Activated T-cell treated with anti-CD3 and anti-CD28 coated beads, Interleukin-2, amount 50 U/mL, for 72 hours (primary cell): ENCODE measurements around the gene FBXL7. TPM values are rescaled to one million over a fixed set of nuclear protein-coding genes. Genes with fewer than 3 reads are reported as not detected.

Experiments used
- ATAC-seq, 2 donors: fragments of 150-1000 bp; cut with Tn5 transposase; replicated peaks in 1 of 2; 2 replicates each; pipeline ENCODE4 v1.10.0; 2021; ENCODE audit warnings: moderate library complexity in 2 of 2, mild to moderate bottlenecking in 1 of 2
- DNase-seq, 2 donors: peaks; one replicate each; pipeline ENCODE4 v3.0.0; 2021 to 2022; ENCODE audit warnings: mixed read lengths in 1 of 2
- H3K27ac Mint-ChIP-seq: one replicate; pipeline ENCODE4 v1.8.0; 2022; ENCODE audit warnings: mild to moderate bottlenecking, moderate library complexity, mixed read lengths
- H3K27me3 Mint-ChIP-seq: one replicate; pipeline ENCODE4 v1.8.0; 2022; ENCODE audit warnings: low read depth, mixed read lengths
- H3K36me3 Mint-ChIP-seq, 2 donors: one replicate each; pipeline ENCODE4 v1.8.0; 2022; ENCODE audit warnings: mixed read lengths in 2 of 2, mild to moderate bottlenecking in 1 of 2; ENCODE audit not compliant: insufficient read depth in 2 of 2
- H3K4me1 Mint-ChIP-seq: one replicate; pipeline ENCODE4 v1.8.0; 2022; ENCODE audit warnings: low read depth, mixed read lengths
- H3K4me3 Mint-ChIP-seq, 2 donors: one replicate each; pipeline ENCODE4 v1.8.0; 2022; ENCODE audit warnings: mild to moderate bottlenecking in 2 of 2, mixed read lengths in 2 of 2, moderate library complexity in 2 of 2
- H3K9me3 Mint-ChIP-seq, 2 donors: one replicate each; pipeline ENCODE4 v1.8.0; 2022; ENCODE audit warnings: mixed read lengths in 2 of 2
- total RNA-seq, 2 donors: library from RNA; stranded (reverse); gene quantifications; one replicate each; pipeline ENCODE4 v1.2.3, GENCODE V29; 2022

FBXL7 gene
- total RNA-seq, 2 donors from 2014 or later = not detected

DNA sequence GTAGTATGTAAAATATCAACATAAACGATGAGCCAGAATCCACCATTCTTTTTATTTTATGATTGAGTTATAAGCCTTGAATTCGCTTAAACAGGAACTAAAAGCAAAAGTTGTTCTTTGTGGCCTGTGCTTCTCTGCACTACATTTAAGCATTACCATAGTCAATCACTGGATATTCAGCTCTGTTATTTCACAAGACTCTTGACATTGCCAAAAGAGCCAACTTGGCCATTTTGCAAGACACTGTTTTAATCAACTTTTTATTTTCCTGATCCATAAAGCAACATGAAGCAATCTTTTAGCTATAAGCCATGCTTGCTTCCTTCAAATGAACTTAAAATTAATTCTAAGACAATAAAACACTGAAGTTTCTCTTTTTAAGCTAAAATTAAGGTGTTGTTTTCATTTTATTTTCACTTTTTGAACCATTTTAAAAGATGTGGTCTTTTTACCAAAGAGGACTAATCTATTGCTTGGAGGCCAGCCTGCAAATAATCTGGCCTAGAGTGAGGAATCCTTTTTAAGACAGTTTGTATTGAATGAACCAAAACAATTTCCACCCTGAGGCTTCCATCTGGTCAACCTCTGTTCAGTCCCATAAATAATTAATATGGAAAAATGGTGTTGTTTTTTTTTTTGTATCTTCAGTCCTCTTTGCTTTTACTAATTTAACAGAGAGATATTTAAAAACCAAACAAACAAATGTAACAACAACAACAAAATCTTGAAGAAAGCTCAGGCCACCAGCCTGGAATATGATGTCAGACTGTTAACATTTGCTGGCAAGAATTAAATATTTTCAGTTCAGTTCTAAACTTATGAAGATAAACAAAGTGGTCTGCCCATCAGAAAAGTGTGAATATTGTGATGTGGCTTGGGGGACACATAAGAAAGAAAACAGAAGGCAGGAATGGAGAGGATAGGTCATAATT is 405.2 kb downstream of the FBXL7 start:
- Mint-ChIP-seq H3K4me3 (no peak overlapping the region), H3K27ac (no peak overlapping the region), H3K4me1 (no peaks in the 10 kb centered on the region), H3K27me3 (no peaks in the 10 kb centered on the region), H3K9me3 (peaks cover 0 to 3% of the 10 kb centered on the region in 2 donors), H3K36me3 (no peaks in the 10 kb centered on the region)
- ATAC-seq = no peak
- DNase-seq = no peak

DNA sequence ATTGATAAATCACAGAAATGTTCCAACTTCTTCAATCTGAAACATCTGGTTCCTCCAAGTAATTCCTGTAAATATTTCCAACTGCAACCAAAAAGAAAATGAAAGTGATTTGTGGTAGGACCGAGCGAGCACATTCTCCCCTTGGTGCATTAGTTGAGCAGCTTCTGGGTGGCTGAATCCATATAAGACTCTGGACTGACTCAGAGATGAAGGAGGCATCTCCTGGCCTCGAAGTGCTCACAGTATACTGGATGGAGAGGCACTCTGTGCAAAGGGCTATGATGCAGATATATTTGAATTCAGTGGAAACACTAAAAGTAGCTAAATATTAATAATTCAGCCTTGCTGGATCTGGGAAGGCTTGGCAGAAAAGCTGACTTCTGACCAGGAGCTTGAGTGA is 414.7 kb downstream of the FBXL7 start:
- Mint-ChIP-seq H3K27ac (no peak overlapping the region), H3K9me3 (peaks cover 1 to 8% of the 10 kb centered on the region in 2 donors), H3K36me3 (no peaks in the 10 kb centered on the region), H3K4me1 (no peaks in the 10 kb centered on the region), H3K27me3 (no peaks in the 10 kb centered on the region), H3K4me3 (no peak overlapping the region)
- ATAC-seq (no peak), DNase-seq (no peak)

DNA sequence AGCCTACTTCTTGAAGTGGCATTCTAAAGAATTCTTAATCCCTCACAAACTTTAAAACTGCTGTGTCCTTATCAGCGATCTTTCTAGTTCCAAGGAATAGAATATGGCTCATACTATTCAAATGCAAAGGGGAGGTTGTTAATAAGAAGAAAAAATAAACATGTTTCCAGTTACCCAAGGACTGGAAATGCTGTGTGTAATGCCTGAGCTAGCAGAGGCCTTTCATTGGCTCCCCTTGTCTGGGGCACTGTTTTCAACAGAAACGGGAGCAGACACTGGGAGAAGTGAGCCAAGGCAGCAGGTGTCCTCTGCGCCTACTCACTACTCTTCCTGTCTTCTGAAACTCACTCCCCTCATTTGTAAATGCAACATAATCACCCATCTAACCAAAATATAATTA is 426.6 kb downstream of the FBXL7 start:
- no peak for DNase-seq
- H3K27me3 Mint-ChIP-seq = no peaks in the 10 kb centered on the region
- no peak for ATAC-seq
- no peak overlapping the region for H3K4me3 Mint-ChIP-seq
- H3K4me1 Mint-ChIP-seq = no peaks in the 10 kb centered on the region
- no peak overlapping the region for H3K27ac Mint-ChIP-seq
- H3K9me3 Mint-ChIP-seq = peaks cover 2 to 3% of the 10 kb centered on the region in 2 donors
- no peaks in the 10 kb centered on the region for H3K36me3 Mint-ChIP-seq

DNA sequence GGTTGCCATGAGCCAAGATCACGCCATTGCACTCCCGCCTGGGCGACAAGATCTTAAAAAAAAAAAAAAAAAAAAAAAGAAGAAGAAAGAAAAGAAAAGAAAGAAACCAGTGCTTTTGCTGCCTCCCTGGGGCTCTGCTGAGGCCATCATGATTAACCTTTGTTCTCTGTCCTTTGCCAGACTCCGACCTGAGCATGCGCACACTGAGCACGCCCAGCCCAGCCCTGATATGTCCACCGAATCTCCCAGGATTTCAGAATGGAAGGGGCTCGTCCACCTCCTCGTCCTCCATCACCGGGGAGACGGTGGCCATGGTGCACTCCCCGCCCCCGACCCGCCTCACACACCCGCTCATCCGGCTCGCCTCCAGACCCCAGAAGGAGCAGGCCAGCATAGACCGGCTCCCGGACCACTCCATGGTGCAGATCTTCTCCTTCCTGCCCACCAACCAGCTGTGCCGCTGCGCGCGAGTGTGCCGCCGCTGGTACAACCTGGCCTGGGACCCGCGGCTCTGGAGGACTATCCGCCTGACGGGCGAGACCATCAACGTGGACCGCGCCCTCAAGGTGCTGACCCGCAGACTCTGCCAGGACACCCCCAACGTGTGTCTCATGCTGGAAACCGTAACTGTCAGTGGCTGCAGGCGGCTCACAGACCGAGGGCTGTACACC is 427.9 kb downstream of the FBXL7 start:
- H3K4me3 Mint-ChIP-seq = no peak overlapping the region
- H3K27ac Mint-ChIP-seq = no peak overlapping the region
- no peaks in the 10 kb centered on the region for H3K27me3 Mint-ChIP-seq

DNA sequence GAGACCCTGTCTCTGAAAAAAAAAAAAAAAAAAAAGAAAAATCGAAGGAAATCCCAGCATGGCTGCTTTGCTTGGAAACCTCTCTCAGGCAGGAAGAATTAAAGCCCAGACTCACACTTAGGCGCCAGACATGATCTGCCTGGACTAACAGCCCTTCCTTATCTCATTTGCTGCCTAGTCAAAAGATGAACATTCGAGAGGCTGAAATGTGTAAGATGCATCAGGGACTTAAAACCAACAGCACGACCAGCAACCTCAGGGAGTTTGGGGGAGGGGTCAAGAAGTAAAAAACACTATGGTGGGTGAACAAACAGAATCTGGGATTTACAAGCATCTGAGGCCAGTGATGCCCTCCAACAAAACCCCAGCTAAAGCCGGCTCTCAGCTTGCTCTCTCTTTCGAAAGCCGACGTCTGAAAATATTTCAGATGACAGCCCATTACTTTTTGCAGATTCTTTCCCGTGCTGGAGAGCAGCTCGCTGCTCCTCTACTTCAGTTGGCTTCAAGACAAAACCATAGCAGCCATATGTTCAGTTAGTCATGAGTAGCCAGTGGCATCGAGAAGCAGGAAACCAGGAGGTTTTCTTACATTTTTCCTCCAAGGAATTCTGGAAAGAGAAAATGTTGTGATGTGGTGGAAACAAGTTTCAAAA is 429.8 kb downstream of the FBXL7 start:
- no peak overlapping the region for H3K27ac Mint-ChIP-seq
- H3K4me3 Mint-ChIP-seq = no peak overlapping the region
- H3K4me1 Mint-ChIP-seq = no peaks in the 10 kb centered on the region
- H3K27me3 Mint-ChIP-seq = no peaks in the 10 kb centered on the region
- ATAC-seq = no peak
- peaks cover 0 to 3% of the 10 kb centered on the region in 2 donors for H3K9me3 Mint-ChIP-seq
- DNase-seq = no peak
- no peaks in the 10 kb centered on the region for H3K36me3 Mint-ChIP-seq

More for the DNA sequence above, 427.9 kb downstream of the FBXL7 start:
- ATAC-seq (no peak), DNase-seq (no peak)
- peaks cover 0 to 3% of the 10 kb centered on the region in 2 donors for H3K9me3 Mint-ChIP-seq
- H3K36me3 Mint-ChIP-seq = no peaks in the 10 kb centered on the region
- no peaks in the 10 kb centered on the region for H3K4me1 Mint-ChIP-seq

DNA sequence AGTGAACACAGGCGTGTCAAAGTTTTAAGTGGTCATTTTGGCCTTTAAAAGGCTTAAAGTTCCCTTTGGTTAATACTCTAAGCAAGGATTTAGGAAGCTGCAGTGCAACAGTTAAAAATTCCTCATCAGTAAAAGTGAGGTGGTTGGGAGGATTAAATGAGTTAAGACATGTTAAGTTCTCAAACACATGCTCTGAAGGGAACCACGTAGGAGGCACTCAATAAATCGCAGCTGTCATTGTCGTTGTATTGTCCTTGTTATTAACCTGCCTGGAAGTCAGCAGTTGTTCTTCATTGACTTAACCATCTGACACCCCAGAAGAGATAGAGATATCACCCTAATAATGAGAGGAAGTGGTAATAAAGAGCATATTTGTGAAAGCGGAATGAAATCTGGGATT is 432.1 kb downstream of the FBXL7 start:
- no peaks in the 10 kb centered on the region for H3K27me3 Mint-ChIP-seq

DNA sequence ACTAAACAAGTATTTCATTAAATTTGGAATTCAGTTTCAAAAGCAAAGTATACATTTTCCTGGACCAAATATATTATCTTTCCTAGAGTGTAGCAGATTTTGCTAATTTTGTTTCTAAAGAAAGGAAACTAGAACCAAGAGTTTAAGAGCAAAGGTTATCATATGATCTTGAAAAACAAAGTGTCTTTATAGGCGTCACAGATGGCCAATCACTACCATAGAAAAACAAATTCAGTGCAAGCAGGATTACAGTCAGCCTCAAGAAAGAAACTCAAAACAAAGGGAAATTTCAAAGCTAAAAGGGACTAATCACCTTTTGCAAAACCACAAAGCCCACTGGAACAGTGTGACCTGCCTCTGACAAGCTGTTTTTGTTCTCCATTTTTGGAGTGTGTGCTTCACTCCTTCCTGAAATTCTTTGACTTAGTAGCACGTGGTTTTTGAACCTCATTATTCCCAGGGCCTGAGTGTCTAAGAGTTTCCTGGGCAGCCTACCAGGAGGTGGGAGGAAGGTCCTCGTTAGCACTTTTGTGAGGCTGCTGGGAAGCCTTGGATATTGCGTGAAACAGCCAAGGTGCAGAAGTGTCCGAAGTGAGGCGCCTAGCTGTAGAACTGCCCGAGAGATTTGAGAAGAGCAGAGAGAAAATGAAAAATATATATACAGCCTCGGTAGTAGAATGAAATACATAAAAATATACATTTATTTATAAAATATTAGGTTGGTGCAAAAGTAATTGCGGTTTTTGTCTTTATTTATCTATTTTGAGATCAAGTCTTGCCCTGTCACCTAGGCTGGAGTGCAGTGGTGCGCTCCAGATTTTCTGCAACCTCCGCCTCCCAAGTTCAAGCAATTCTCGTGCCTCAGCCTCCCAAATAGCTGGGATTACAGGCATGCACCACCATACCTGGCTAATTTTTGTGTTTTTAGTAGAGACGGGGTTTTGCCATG is 433.6 kb downstream of the FBXL7 start:
- no peaks in the 10 kb centered on the region for H3K27me3 Mint-ChIP-seq
- no peaks in the 10 kb centered on the region for H3K4me1 Mint-ChIP-seq
- DNase-seq (no peak), ATAC-seq (no peak)
- no peak overlapping the region for H3K27ac Mint-ChIP-seq
- no peak overlapping the region for H3K4me3 Mint-ChIP-seq
- H3K36me3 Mint-ChIP-seq = no peaks in the 10 kb centered on the region
- peaks cover 3 to 11% of the 10 kb centered on the region in 2 donors for H3K9me3 Mint-ChIP-seq

More for the DNA sequence above, 432.1 kb downstream of the FBXL7 start:
- DNase-seq = no peak
- H3K4me1 Mint-ChIP-seq = no peaks in the 10 kb centered on the region
- H3K9me3 Mint-ChIP-seq = peaks cover 0 to 7% of the 10 kb centered on the region in 2 donors
- no peaks in the 10 kb centered on the region for H3K36me3 Mint-ChIP-seq
- no peak overlapping the region for H3K27ac Mint-ChIP-seq
- H3K4me3 Mint-ChIP-seq = no peak overlapping the region
- no peak for ATAC-seq

DNA sequence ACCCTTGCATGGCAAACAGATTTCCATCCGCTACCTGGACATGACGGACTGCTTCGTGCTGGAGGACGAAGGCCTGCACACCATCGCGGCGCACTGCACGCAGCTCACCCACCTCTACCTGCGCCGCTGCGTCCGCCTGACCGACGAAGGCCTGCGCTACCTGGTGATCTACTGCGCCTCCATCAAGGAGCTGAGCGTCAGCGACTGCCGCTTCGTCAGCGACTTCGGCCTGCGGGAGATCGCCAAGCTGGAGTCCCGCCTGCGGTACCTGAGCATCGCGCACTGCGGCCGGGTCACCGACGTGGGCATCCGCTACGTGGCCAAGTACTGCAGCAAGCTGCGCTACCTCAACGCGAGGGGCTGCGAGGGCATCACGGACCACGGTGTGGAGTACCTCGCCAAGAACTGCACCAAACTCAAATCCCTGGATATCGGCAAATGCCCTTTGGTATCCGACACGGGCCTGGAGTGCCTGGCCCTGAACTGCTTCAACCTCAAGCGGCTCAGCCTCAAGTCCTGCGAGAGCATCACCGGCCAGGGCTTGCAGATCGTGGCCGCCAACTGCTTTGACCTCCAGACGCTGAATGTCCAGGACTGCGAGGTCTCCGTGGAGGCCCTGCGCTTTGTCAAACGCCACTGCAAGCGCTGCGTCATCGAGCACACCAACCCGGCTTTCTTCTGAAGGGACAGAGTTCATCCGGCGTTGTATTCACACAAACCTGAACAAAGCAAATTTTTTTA is 436.7 kb downstream of the FBXL7 start:
- no peak for DNase-seq
- ATAC-seq = no peak
- Mint-ChIP-seq H3K27ac (no peak overlapping the region), H3K36me3 (no peaks in the 10 kb centered on the region), H3K9me3 (peaks cover 3 to 8% of the 10 kb centered on the region in 2 donors), H3K4me3 (no peak overlapping the region), H3K27me3 (no peaks in the 10 kb centered on the region), H3K4me1 (no peaks in the 10 kb centered on the region)

DNA sequence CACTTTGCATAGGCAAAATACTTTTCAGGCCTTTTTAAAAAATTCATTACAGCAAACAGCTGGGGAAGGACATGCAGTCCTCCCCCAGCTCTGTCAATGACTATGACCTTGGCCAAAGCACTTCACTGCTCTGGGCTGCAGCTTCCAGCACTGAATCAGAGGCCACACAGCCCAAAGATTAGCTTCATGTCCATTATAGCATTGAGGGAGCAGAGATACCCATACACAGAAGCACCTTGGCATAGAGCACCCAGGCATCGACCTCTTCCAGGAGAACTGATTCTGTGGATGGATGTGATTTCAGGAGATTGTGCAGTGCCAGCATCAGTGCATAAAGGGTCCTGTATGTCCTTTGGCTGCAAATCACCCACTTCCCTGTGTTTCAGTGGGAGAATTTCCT is 437.7 kb downstream of the FBXL7 start:
- no peak for DNase-seq
- Mint-ChIP-seq H3K36me3 (no peaks in the 10 kb centered on the region), H3K4me3 (no peak overlapping the region), H3K27ac (no peak overlapping the region), H3K4me1 (no peaks in the 10 kb centered on the region), H3K27me3 (no peaks in the 10 kb centered on the region), H3K9me3 (peaks cover 3 to 8% of the 10 kb centered on the region in 2 donors)
- ATAC-seq = no peak

DNA sequence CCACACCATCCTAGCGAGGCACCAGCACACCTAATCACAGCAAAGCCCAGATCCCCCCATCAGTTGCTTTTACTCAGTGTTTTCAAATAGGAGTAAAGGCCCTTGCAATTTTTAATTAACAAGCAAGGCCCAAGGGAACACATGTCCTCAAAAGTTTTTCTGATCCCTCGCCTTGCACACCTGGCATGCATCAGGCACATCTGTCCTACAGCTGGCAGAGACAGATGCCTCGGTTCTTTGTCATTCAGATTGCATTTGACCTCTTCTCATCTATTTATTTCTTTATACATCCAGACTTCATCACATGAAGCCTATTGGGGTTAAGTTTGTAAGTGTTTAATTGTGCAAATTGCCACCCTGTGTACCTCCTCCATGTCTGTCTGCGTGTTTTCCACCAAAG is 438.2 kb downstream of the FBXL7 start:
- H3K27me3 Mint-ChIP-seq = no peaks in the 10 kb centered on the region
- H3K9me3 Mint-ChIP-seq = peaks cover 3 to 8% of the 10 kb centered on the region in 2 donors
- no peaks in the 10 kb centered on the region for H3K36me3 Mint-ChIP-seq
- DNase-seq (no peak), ATAC-seq (no peak)
- no peaks in the 10 kb centered on the region for H3K4me1 Mint-ChIP-seq
- no peak overlapping the region for H3K4me3 Mint-ChIP-seq
- H3K27ac Mint-ChIP-seq = no peak overlapping the region

DNA sequence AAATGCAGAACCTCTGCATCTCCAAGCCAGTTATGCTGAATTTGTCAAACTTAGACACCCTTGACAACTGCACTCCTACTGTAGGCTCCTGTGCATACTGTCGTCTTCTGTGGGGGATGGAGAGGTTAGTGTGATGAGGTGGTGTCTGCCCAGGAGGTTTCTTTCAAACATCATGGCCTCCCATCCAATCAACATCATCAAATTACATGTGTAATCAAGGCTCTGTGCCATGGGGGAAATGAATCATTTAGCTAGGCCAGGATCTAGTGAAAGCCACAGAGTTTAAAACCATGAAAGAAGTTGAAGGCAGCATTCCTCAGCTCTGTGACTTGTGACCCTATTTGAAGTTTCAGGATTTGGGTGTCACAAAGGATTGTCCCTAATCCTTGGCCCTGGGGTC is 439.0 kb downstream of the FBXL7 start:
- Mint-ChIP-seq H3K36me3 (no peaks in the 10 kb centered on the region), H3K9me3 (peaks cover 3 to 8% of the 10 kb centered on the region in 2 donors), H3K4me3 (no peak overlapping the region), H3K27ac (no peak overlapping the region), H3K27me3 (no peaks in the 10 kb centered on the region), H3K4me1 (no peaks in the 10 kb centered on the region)
- no peak for ATAC-seq
- DNase-seq = no peak

DNA sequence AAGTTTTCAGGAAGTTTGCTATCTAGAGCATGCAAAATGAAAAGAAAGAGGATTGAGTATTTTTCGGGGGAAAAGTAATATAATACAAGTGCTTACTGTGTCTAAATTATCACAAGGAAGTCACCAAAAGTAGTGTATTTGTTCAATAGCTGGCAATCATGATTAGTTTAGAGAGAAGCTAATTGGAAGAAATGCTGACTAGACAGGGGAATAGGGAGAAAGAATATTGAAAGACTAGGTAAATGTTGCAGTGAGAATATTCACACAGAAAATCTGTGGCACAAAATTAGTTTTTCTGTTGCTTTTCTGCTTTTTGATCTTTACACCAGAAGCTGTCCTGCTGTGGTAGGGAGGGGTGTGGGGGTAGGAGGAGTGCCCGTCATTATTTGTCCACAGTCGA is 440.9 kb downstream of the FBXL7 start:
- H3K9me3 Mint-ChIP-seq = peaks cover 3 to 4% of the 10 kb centered on the region in 2 donors
- no peak overlapping the region for H3K4me3 Mint-ChIP-seq
- no peaks in the 10 kb centered on the region for H3K4me1 Mint-ChIP-seq
- H3K36me3 Mint-ChIP-seq = no peaks in the 10 kb centered on the region
- DNase-seq (no peak), ATAC-seq (no peak)
- H3K27ac Mint-ChIP-seq = no peak overlapping the region
- H3K27me3 Mint-ChIP-seq = no peaks in the 10 kb centered on the region
